ENCODE data around the gene CCDC154. TPM values are rescaled to one million over a fixed set of nuclear protein-coding genes. Genes with fewer than 3 reads are reported as not detected.
"Not testable (repeated sequence)": the region's sequence is repeated elsewhere in the genome, so short reads cannot be mapped to it uniquely, and the experiment has no call there.

Gene CCDC154
- polyA plus RNA-seq, 1 donor = 2.9 TPM

GRCh38 chr16:1486551-1487390 is 42.4 kb upstream of the CCDC154 start:
- no CpG with 5 or more reads among the region's 33 CpGs for WGBS (ENCODE audit: insufficient coverage, low lambda C conversion rate)
- Histone ChIP-seq H3K4me3 (ENCODE audit: low read length) (no peak overlapping the region), H3K27ac (ENCODE audit: low read length) (no peak overlapping the region), H3K9me3 (ENCODE audit: control insufficient read depth, low read depth, low read length) (peaks cover 7% of the 10 kb centered on the region), H3K36me3 (ENCODE audit: control insufficient read depth, insufficient read depth, low read length) (no peaks in the 10 kb centered on the region), H3K4me1 (ENCODE audit: control insufficient read depth, insufficient read depth, low read length) (no peaks in the 10 kb centered on the region), H3K27me3 (ENCODE audit: control insufficient read depth, insufficient read depth, low read length) (peaks cover 10% of the 10 kb centered on the region)
- DNase-seq = no peak

- DNase-seq = no peak
Observed at GRCh38 chr16:1485847-1486496, 41.6 kb upstream of the CCDC154 start.

DNA sequence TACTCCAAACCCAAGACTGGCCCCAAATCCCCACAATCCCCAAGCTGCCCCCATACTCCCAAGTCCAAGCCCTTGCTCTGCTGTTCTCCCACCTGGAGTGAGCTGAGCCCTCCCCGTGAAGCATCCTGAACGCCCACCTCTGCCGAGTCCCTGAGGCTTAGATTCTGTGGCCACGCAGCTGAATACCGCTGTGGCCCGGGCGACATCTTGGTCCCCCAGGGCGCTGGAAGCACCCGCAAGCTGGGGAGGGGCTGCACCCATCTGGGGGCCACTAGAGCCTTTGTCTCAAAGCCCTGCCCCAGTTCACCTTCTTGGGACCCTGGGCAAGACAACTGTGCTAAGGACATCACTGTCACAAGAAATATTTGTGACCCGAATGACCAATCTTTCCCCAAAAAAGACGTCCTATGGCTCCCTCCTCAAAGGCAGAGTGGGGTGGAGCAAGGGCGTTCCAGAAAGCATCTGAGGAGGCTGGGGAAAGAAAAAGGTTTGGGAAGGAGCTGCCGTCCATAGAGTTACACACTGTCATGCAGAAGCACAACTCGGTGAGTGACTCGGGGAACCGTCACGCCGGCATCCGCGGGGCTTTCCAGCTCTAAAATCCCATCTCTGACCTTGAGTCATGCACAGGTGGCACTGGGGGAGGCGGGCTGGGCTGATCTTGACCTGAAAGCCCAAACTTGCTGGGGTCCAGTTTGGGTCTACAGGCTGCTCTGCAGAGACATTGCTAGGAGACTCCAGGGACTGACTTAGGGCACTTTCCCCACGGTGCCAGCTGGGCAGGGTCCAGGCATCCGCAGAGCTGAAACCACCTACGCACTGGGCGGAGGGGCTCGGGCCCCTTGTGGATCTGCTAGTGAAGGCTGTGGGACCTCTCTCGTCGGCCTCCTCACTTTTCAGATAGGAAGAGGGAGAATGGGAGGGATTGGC is 37.8 kb upstream of the CCDC154 start:
- H3K27ac ChIP-seq (ENCODE audit: low read length) = no peak overlapping the region
- WGBS (ENCODE audit: insufficient coverage, low lambda C conversion rate) = no CpG with 5 or more reads among the region's 28 CpGs
- H3K4me3 ChIP-seq (ENCODE audit: low read length) = no peak overlapping the region
- H3K4me1 ChIP-seq (ENCODE audit: control insufficient read depth, insufficient read depth, low read length) = no peaks in the 10 kb centered on the region
- H3K36me3 ChIP-seq (ENCODE audit: control insufficient read depth, insufficient read depth, low read length) = no peaks in the 10 kb centered on the region
- peaks cover 10% of the 10 kb centered on the region for H3K27me3 ChIP-seq (ENCODE audit: control insufficient read depth, insufficient read depth, low read length)
- H3K9me3 ChIP-seq (ENCODE audit: control insufficient read depth, low read depth, low read length) = peaks cover 7% of the 10 kb centered on the region
- DNase-seq = no peak

More at GRCh38 chr16:1485847-1486496, 41.6 kb upstream of the CCDC154 start:
- Histone ChIP-seq H3K36me3 (ENCODE audit: control insufficient read depth, insufficient read depth, low read length) (no peaks in the 10 kb centered on the region), H3K27ac (ENCODE audit: low read length) (no peak overlapping the region), H3K27me3 (ENCODE audit: control insufficient read depth, insufficient read depth, low read length) (peaks cover 10% of the 10 kb centered on the region), H3K9me3 (ENCODE audit: control insufficient read depth, low read depth, low read length) (peaks cover 7% of the 10 kb centered on the region), H3K4me1 (ENCODE audit: control insufficient read depth, insufficient read depth, low read length) (no peaks in the 10 kb centered on the region), H3K4me3 (ENCODE audit: low read length) (no peak overlapping the region)
- no CpG with 5 or more reads among the region's 40 CpGs for WGBS (ENCODE audit: insufficient coverage, low lambda C conversion rate)

DNA sequence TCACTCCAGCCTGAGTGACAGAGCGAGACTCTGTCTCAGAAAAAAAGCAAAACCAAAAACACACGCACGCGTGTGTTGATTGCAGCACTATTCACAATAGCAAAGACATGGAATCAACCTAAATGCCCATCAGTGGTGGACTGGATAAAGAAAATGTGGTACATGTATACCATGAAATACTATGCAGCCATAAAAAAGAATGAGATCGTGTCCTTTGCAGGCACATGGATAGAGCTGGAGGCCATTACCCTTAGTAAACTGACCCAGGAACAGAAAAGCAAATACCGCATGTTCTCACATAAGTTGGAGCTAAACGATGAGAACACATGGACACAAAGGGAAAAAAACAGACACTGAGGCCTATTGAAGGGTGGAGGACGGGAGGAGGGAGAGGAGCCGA is 34.6 kb upstream of the CCDC154 start:
- not testable (repeated sequence) for H3K4me3 ChIP-seq (ENCODE audit: low read length); H3K4me1 ChIP-seq (ENCODE audit: control insufficient read depth, insufficient read depth, low read length); H3K27ac ChIP-seq (ENCODE audit: low read length); H3K9me3 ChIP-seq (ENCODE audit: control insufficient read depth, low read depth, low read length); DNase-seq; H3K36me3 ChIP-seq (ENCODE audit: control insufficient read depth, insufficient read depth, low read length)
- H3K27me3 ChIP-seq (ENCODE audit: control insufficient read depth, insufficient read depth, low read length) = peaks cover 10% of the 10 kb centered on the region
- WGBS (ENCODE audit: insufficient coverage, low lambda C conversion rate) = 100% methylated on average over 1 of the region's 9 CpGs

- Histone ChIP-seq H3K9me3 (ENCODE audit: control insufficient read depth, low read depth, low read length) (no peaks in the 10 kb centered on the region), H3K27ac (ENCODE audit: low read length) (no peak overlapping the region), H3K36me3 (ENCODE audit: control insufficient read depth, insufficient read depth, low read length) (no peaks in the 10 kb centered on the region), H3K4me3 (ENCODE audit: low read length) (no peak overlapping the region), H3K4me1 (ENCODE audit: control insufficient read depth, insufficient read depth, low read length) (peaks cover 20% of the 10 kb centered on the region), H3K27me3 (ENCODE audit: control insufficient read depth, insufficient read depth, low read length) (peaks cover under 1% of the 10 kb centered on the region)
- no CpG with 5 or more reads among the region's 10 CpGs for WGBS (ENCODE audit: insufficient coverage, low lambda C conversion rate)
- no peak for DNase-seq
Observed at GRCh38 chr16:1477033-1477432, 32.7 kb upstream of the CCDC154 start.

- Histone ChIP-seq H3K36me3 (ENCODE audit: control insufficient read depth, insufficient read depth, low read length) (peaks cover 5% of the 10 kb centered on the region), H3K9me3 (ENCODE audit: control insufficient read depth, low read depth, low read length) (no peaks in the 10 kb centered on the region), H3K4me1 (ENCODE audit: control insufficient read depth, insufficient read depth, low read length) (peaks cover 24% of the 10 kb centered on the region), H3K27me3 (ENCODE audit: control insufficient read depth, insufficient read depth, low read length) (no peaks in the 10 kb centered on the region), H3K4me3 (ENCODE audit: low read length) (peak overlapping the region; percentile 64), H3K27ac (ENCODE audit: low read length) (peak overlapping the region; percentile 64)
- WGBS (ENCODE audit: insufficient coverage, low lambda C conversion rate) = no CpG with 5 or more reads among the region's 15 CpGs
- DNase-seq = no peak
Observed at GRCh38 chr16:1475552-1476114, 31.3 kb upstream of the CCDC154 start.

DNA sequence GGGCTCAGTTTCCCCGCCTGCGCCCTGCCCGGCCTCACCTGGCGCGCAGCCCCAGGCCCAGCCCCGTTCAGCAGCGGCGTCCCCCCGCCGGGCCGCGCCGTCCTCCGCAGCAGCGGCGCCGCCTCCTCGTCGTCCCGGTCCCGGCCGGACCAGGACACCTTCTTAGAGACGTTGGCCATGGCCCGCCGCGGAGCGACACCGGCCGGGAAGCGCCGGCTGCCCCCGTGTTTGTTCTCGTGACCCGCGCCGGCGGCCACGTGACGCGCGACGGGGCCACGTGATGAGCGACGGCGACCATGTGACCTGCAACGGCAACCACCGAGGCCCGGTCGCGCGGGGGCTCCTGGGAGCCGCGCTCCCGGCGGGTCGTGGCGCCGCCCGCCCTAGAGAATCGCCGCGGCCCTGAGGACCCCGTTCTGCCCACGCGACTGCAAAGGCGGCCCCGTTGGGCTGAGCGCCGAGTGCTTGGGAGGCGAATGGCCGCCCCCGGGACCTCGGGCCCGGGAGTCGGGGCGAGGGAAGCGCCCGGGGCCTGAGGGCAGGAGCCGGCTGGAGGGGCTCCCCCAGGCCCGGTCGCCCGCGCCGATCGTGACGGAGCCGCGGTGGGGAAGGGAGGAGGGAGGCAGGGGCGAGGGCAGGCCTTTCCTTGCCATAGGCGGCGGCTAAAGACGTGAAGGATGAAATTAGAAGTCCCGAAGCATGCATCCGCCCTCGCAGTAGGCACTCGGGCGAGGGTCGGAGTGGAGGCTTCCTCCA is 30.6 kb upstream of the CCDC154 start, which contains the start of gene CLCN7:
Gene CLCN7 (minus strand): TSS at position 233 of the 756 bp plus-strand sequence. CDS start 54 bp downstream, at position 179.
- H3K4me1 ChIP-seq (ENCODE audit: control insufficient read depth, insufficient read depth, low read length) = peaks cover 24% of the 10 kb centered on the region

DNA sequence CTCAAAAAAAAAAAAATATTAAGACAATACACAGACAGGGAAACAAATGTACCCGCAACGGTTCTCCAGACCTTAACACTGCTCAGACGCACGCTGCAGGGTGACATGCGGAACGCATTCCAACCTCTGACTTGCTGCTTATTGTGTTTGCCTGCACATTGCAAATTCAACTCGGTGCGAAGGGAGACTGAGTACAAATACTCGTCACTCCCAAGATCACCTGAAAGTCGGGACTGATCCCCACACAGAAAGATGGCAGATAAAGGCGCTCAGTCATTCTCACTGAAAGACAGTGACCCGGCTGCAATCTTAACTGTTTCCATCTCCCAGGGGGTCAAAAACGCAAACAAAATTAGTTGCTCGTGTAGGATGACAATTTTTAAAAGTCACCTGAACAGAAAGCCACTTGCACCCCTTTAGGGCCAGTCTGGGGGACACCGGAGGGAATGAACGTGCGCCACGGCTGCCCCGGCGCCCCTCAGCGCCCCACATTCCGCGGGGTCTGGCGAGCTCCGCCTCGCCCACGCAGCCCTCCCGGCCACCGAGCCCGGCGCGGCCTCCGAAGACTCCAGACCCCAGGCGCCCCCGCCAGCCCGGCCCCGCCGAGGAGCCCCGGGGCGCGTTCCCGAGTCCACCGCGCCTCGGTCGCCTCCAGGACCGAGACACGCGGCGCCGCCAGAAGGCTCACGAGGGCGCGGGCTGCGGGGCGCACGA is 29.9 kb upstream of the CCDC154 start:
- no peaks in the 10 kb centered on the region for H3K27me3 ChIP-seq (ENCODE audit: control insufficient read depth, insufficient read depth, low read length)
- peak in 1 of 2 donors; percentile 35 for DNase-seq
- peaks cover 5% of the 10 kb centered on the region for H3K36me3 ChIP-seq (ENCODE audit: control insufficient read depth, insufficient read depth, low read length)
- WGBS (ENCODE audit: insufficient coverage, low lambda C conversion rate) = no CpG with 5 or more reads among the region's 57 CpGs
- H3K4me1 ChIP-seq (ENCODE audit: control insufficient read depth, insufficient read depth, low read length) = peaks cover 24% of the 10 kb centered on the region
- peak overlapping the region; percentile 33 for H3K27ac ChIP-seq (ENCODE audit: low read length)
- H3K9me3 ChIP-seq (ENCODE audit: control insufficient read depth, low read depth, low read length) = no peaks in the 10 kb centered on the region
- peak overlapping the region; percentile 64 for H3K4me3 ChIP-seq (ENCODE audit: low read length)

More for the DNA sequence above, 30.6 kb upstream of the CCDC154 start, which contains the start of gene CLCN7:
- Histone ChIP-seq H3K27ac (ENCODE audit: low read length) (peak within 1 kb of the TSS; percentile 64), H3K4me3 (ENCODE audit: low read length) (peak within 1 kb of the TSS; percentile 64), H3K36me3 (ENCODE audit: control insufficient read depth, insufficient read depth, low read length) (peaks cover 5% of the 10 kb centered on the region), H3K27me3 (ENCODE audit: control insufficient read depth, insufficient read depth, low read length) (no peaks in the 10 kb centered on the region), H3K9me3 (ENCODE audit: control insufficient read depth, low read depth, low read length) (no peaks in the 10 kb centered on the region)
- no CpG with 5 or more reads among the region's 99 CpGs for WGBS (ENCODE audit: insufficient coverage, low lambda C conversion rate)
- peak; percentile 89 to 91 for DNase-seq

DNA sequence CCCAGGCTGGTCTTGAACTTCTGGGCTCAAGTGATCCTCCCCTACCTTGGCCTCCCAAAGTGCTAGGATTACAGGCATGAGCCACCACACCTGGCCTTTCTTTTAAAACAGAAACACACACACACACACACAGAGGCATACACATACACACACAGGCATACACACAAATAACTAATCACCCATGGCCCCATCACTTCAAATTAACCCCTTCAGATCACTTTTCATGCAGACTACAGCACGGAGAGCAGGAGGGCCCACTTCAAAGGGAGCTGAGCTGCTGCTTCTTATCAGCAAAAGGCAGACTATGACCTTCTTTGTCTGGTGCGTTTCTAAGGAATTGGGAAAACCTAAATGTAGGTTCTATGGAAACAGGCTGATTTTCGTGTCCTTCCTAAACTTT is 28.6 kb upstream of the CCDC154 start:
- Histone ChIP-seq H3K36me3 (ENCODE audit: control insufficient read depth, insufficient read depth, low read length) (peaks cover 5% of the 10 kb centered on the region), H3K4me1 (ENCODE audit: control insufficient read depth, insufficient read depth, low read length) (peaks cover 24% of the 10 kb centered on the region), H3K4me3 (ENCODE audit: low read length) (no peak overlapping the region), H3K27ac (ENCODE audit: low read length) (no peak overlapping the region), H3K27me3 (ENCODE audit: control insufficient read depth, insufficient read depth, low read length) (no peaks in the 10 kb centered on the region), H3K9me3 (ENCODE audit: control insufficient read depth, low read depth, low read length) (no peaks in the 10 kb centered on the region)
- no CpG with 5 or more reads among the region's 3 CpGs for WGBS (ENCODE audit: insufficient coverage, low lambda C conversion rate)
- DNase-seq = peak in 1 of 2 donors; percentile 50

All from large intestine (tissue), 3 donors.